ENCODE measurements around the gene TGIF2. TPM values are rescaled to one million over a fixed set of nuclear protein-coding genes. Genes with fewer than 3 reads are reported as not detected.

TGIF2 gene
- total RNA-seq, 1 experiment from 2014 or later: 58.4 TPM

- CTCF ChIA-PET: interaction anchor here (0.9 kb wide), 1 partner anchor 23 kb away, joined by 3 read pairs; the partner anchor contains the start of gene RAB5IF
- Mint-ChIP-seq H3K36me3 (ENCODE audit: insufficient read depth, unreplicated experiment) (peaks cover 49% of the 10 kb centered on the region), H3K4me3 (ENCODE audit: unreplicated experiment) (no peak overlapping the region), H3K9me3 (ENCODE audit: unreplicated experiment) (no peaks in the 10 kb centered on the region), H3K4me1 (ENCODE audit: low read depth, unreplicated experiment) (no peaks in the 10 kb centered on the region), H3K27me3 (ENCODE audit: insufficient read depth, unreplicated experiment) (no peaks in the 10 kb centered on the region), H3K27ac (ENCODE audit: unreplicated experiment) (no peak overlapping the region)
- H3K36me3 ChIP-seq (ENCODE audit: control insufficient read depth, insufficient read depth, low read length): peaks cover 12% of the 10 kb centered on the region
- POLR2A ChIA-PET: no interaction called here
- no peaks in the 10 kb centered on the region for H3K27me3 ChIP-seq (replicated peaks; ENCODE audit: control insufficient read depth, insufficient read depth, low read length)
- no peak for DNase-seq
- no peaks in the 10 kb centered on the region for H3K9me3 ChIP-seq
- intact Hi-C loops (cut with micrococcal nuclease; ENCODE audit: unreplicated experiment): no loop called here
- BruUV-seq (replicated peaks): no TSS peak
- no peak overlapping the region for H3K4me3 ChIP-seq (ENCODE audit: low read depth, low read length)
- no peaks in the 10 kb centered on the region for H3K4me1 ChIP-seq
- TF ChIP-seq CTCF (IDR thresholded peaks at IDR 0.05; ENCODE audit: insufficient read depth in 1 of 2, low read depth in 1 of 2, low read length in 1 of 2, severe bottlenecking in 1 of 2, unreplicated experiment in 1 of 2): no peak
Measured at GRCh38 chr20:36582821-36583220, 9.4 kb downstream of the TGIF2 start.

GRCh38 chr20:36584018-36584481 is 10.7 kb downstream of the TGIF2 start:
- POLR2A ChIA-PET: interaction anchor here (0.6 kb wide), 1 partner anchor 8 kb away, joined by 3 read pairs; no protein-coding TSS in a partner anchor
- no TSS peak for BruUV-seq (replicated peaks)
- H3K36me3 ChIP-seq (ENCODE audit: control insufficient read depth, insufficient read depth, low read length): peaks cover 6% of the 10 kb centered on the region
- no peaks in the 10 kb centered on the region for H3K9me3 Mint-ChIP-seq (ENCODE audit: unreplicated experiment)
- no peaks in the 10 kb centered on the region for H3K4me1 ChIP-seq
- CTCF ChIA-PET: no interaction called here
- no peaks in the 10 kb centered on the region for H3K27me3 ChIP-seq (replicated peaks; ENCODE audit: control insufficient read depth, insufficient read depth, low read length)
- no peaks in the 10 kb centered on the region for H3K4me1 Mint-ChIP-seq (ENCODE audit: low read depth, unreplicated experiment)
- no peak overlapping the region for H3K4me3 Mint-ChIP-seq (ENCODE audit: unreplicated experiment)
- TF ChIP-seq CTCF (IDR thresholded peaks at IDR 0.05; ENCODE audit: insufficient read depth in 1 of 2, low read depth in 1 of 2, low read length in 1 of 2, severe bottlenecking in 1 of 2, unreplicated experiment in 1 of 2): no peak
- H3K36me3 Mint-ChIP-seq (ENCODE audit: insufficient read depth, unreplicated experiment): peaks cover 50% of the 10 kb centered on the region
- no peaks in the 10 kb centered on the region for H3K27me3 Mint-ChIP-seq (ENCODE audit: insufficient read depth, unreplicated experiment)
- no peak for DNase-seq
- intact Hi-C loops (cut with micrococcal nuclease; ENCODE audit: unreplicated experiment): no loop called here
- no peak overlapping the region for H3K27ac Mint-ChIP-seq (ENCODE audit: unreplicated experiment)
- no peak overlapping the region for H3K4me3 ChIP-seq (ENCODE audit: low read depth, low read length)
- H3K9me3 ChIP-seq: no peaks in the 10 kb centered on the region

- Histone ChIP-seq H3K36me3 (ENCODE audit: control insufficient read depth, insufficient read depth, low read length) (peaks cover 5% of the 10 kb centered on the region), H3K9me3 (no peaks in the 10 kb centered on the region), H3K27me3 (replicated peaks; ENCODE audit: control insufficient read depth, insufficient read depth, low read length) (no peaks in the 10 kb centered on the region), H3K4me1 (no peaks in the 10 kb centered on the region), H3K4me3 (ENCODE audit: low read depth, low read length) (no peak overlapping the region)
- DNase-seq: peak in 1 of 2 experiments; percentile 40
- no peaks in the 10 kb centered on the region for H3K27me3 Mint-ChIP-seq (ENCODE audit: insufficient read depth, unreplicated experiment)
- H3K36me3 Mint-ChIP-seq (ENCODE audit: insufficient read depth, unreplicated experiment): peaks cover 52% of the 10 kb centered on the region
- no TSS peak for BruUV-seq (replicated peaks)
- POLR2A ChIA-PET: no interaction called here
- H3K4me3 Mint-ChIP-seq (ENCODE audit: unreplicated experiment): no peak overlapping the region
- H3K9me3 Mint-ChIP-seq (ENCODE audit: unreplicated experiment): no peaks in the 10 kb centered on the region
- H3K4me1 Mint-ChIP-seq (ENCODE audit: low read depth, unreplicated experiment): no peaks in the 10 kb centered on the region
- CTCF ChIA-PET: interaction anchor here (0.6 kb wide), 1 partner anchor 11 kb away, joined by 4 read pairs; no protein-coding TSS in a partner anchor
- H3K27ac Mint-ChIP-seq (ENCODE audit: unreplicated experiment): no peak overlapping the region
- intact Hi-C loops (cut with micrococcal nuclease; ENCODE audit: unreplicated experiment): no loop called here
- TF ChIP-seq CTCF (IDR thresholded peaks at IDR 0.05; ENCODE audit: insufficient read depth in 1 of 2, low read depth in 1 of 2, low read length in 1 of 2, severe bottlenecking in 1 of 2, unreplicated experiment in 1 of 2): no peak
Measured at GRCh38 chr20:36585410-36586125, 12.2 kb downstream of the TGIF2 start.
